HL-60/S4 treated with phorbol 12-myristate 13-acetate at 8.2 ng/mL for 4 days and 3 days (cell line): ENCODE results near the gene CYP2W1.
"Not testable (repeated sequence)": the region's sequence is repeated elsewhere in the genome, so short reads cannot be mapped to it uniquely, and the experiment has no call there.

Source experiments
- in situ Hi-C: fragments of 300-500 bp; cut with MboI; formaldehyde crosslinking; loops from 2 replicates; pipeline ENCODE4 v1.15.0; 2022; ENCODE audit warnings: low sequenced_read_pairs

Gene CYP2W1

DNA sequence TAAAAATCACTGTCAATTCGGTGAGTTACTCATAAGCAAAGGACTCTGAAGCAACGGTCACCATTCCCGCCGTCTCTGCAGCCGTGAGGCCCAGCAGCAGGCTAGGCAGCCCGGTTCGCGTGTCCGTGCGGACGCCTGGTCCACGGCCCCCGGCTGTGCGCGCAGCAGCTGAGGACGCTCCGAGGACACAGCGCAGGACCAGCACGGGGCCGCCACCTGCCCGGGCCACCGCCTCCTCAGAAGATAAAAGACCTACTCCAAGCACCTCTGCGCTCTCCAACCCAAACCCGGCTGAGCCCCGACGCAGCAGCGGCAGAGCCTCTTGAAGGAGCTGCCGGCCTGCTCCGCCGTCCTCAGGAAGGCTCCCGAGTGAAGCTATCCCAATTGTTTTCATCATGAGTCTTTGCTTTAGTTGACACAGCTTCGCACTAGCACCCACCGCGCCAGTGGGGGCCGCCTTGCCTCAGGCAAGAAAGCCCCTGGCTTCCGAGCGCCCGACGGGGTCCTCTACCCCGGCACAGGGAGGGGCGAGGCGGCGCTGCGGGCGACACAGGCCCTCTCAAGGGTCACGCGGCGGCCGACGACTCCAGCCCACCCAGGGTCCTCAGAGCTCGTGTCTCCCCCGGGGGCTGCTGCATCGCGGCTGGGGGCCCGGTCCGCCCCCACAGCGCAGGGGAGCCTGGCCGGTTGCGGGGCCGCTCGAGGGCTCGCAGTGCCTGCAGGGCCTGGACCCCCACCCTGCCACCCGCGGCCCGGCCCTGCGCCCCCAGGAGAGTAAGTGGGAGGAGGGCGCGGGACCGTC, 44.5 kb downstream of the CYP2W1 start:
- in situ Hi-C loops, result no loop called here

DNA sequence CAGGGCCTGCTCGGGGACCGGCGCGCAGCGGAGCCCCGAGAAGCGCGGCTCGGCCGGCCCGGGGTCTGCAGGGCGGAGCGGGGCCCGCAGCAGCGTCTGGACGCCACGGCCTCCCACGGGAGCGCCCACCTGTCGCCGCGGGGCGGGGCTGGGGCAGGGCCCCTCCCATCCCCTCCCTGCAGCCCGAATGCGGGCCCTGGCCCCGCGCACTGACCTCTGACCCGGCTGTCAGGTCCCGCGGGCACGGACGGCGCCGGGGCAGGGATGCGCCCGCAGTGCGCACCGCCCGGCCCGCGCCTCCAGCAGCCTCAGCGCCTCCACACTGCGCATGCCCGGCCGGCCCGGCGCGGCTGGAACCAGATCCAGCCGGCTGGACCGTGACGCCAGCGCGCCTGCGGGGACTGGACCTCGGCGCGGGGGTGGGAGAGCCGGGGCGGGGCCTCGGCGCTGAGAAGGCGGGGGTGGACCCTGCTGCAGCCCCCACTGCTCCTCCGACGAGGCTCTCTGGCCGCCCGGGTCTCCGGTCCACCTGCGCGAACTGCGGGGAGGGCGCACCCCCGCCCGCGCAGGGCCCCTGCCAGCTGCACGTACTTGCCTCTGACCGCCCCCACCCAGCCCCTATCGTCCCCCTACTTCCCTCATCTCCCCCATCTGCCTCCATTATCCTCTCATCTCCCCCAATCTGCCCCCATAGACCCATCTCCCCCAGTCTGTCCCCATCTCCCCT, 45.2 kb downstream of the CYP2W1 start:
- in situ Hi-C loops, result no loop called here

DNA sequence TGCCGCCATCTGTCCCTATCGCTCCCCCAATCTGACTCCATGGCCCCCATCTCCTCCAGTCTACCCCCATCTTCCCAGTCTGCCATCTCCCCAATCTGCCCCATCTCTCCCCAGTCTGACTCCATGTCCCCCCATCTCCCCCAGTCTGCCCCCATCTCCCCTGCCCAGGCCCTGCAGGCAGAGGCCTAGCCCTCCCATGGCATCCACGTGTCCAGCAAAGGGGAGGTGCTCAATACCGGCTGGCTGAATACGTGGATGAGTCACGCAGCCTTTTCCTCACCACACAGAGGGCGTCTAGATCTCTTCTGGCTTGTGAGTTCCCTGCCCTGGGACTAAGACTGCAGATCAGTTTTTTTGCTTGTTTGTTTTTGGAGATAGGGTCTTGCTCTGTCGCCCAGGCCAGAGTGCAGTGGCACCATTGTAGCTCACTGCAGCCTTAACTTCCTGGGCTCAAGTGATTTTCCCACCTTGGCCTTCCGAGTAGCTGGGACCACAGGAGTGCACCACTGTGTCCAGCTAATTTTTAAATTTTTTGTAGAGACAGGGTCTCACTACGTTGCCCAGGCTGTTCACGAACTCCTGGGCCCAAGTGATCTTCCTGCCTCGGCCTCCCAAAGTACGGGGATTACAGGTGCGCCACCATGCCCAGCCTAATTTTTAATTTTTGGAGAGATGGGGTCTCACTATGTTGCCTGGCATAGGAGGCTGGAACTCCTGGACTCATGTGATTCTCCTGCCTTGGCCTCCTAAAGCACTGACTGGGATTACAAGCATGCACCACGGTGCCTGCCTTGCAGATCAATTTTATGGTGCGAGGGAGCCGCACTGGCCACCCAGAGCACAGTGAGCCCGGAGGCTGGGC, 46.0 kb downstream of the CYP2W1 start:
- in situ Hi-C loops, result no loop called here

GRCh38 chr7:1029637-1030443, 46.9 kb downstream of the CYP2W1 start:
- in situ Hi-C loops, result no loop called here

DNA sequence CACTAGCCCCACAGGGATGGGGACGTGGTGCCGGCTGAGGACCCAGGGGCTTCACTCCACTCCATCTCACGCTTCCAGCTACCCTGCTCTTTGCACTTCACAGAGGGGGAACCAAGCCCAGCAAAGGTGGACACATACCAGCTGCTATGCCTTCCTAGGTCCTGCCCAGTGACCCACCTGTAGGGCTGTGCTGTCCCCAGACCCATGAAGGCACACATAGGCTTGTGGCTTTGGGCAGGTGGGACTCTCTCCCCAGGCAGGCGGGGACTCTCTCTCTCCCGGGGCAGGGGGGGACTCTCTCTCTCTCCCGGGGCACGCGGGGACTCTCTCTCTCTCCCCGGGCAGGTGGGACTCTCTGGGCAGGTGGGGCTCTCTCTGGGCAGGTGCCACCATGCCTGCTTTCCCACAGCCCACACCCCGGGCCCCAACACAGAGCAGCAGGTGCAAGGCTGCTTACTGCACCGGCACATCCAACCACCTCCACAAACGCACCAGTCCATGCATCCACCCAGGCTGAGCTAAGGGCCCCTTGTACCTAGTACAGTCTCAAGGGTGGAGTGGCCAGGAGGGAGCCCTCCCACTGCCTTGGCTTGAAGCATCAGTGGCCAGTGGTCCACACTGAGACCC, 47.6 kb downstream of the CYP2W1 start:
- in situ Hi-C loops, result no loop called here

GRCh38 chr7:1031716-1032455, 48.9 kb downstream of the CYP2W1 start:
- in situ Hi-C loops, result no loop called here

GRCh38 chr7:1032536-1033181, 49.7 kb downstream of the CYP2W1 start:
- in situ Hi-C loops, result no loop called here

DNA sequence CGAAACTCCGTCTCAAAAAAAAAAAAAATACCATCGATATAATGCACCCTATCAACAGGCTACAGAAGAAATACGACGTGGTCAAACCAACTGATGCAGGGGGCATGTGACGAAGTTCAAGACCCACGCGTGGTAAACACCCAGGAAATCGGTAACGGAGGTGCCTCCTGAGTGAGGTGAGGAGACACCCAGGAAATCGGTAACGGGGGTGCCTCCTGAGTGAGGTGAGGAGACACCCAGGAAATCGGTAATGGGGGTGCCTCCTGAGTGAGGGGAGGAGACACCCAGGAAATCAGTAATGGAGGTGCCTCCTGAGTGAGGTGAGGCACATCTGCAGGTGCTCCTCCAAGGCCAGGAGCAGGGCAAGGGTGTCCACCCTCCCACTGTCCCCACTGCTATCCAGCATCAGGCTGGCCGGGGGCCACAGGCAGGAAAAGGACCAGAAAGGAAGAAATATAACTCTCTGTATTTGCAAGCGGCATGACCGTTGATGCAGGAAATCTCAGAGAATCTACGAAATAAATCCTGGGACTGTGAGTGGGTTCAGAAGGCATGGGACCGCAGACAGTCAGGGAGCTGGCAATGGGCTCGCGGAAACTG, 50.7 kb downstream of the CYP2W1 start:
- in situ Hi-C loops, result no loop called here

- in situ Hi-C loops, result not testable (repeated sequence)
These were observed 51.8 kb downstream of the CYP2W1 start for GRCh38 chr7:1034769-1035168.

- in situ Hi-C loops, result not testable (repeated sequence)
These were observed 53.4 kb downstream of the CYP2W1 start for GRCh38 chr7:1036164-1036928.
